WTC11 (cell line): ENCODE results near the gene C2CD4A. TPM values are rescaled to one million over a fixed set of nuclear protein-coding genes. Genes with fewer than 3 reads are reported as not detected.
A peak's percentile ranks its signal among the peaks of the same experiment; 100 is the strongest.

Source experiments
- ATAC-seq: fragments of 200-7000 bp; cut with Tn5 transposase; 2 replicates; pipeline ENCODE4 v1.10.0; 2021; ENCODE audit warnings: mild to moderate bottlenecking, moderate library complexity
- CTCF ChIA-PET: fragments of 300-600 bp; sonication (Branson Sonifier 250); formaldehyde crosslinking; loops from one replicate; lab custom pipeline; 2021; ENCODE audit warnings: antibody characterized with exemption; lab: Charles Lee
- POLR2A ChIA-PET: fragments of 350-600 bp; sonication (Branson Sonifier 250); formaldehyde crosslinking; loops from one replicate; lab custom pipeline; 2021; ENCODE audit warnings: antibody characterized with exemption; lab: Charles Lee
- DNase-seq: peaks from one replicate; pipeline ENCODE4 v3.0.0; 2021; ENCODE audit warnings: low spot score
- H3K27ac Mint-ChIP-seq: 2 replicates; pipeline ENCODE4 v1.8.0; 2021; ENCODE audit warnings: mixed read lengths
- H3K27me3 Mint-ChIP-seq: 2 replicates; pipeline ENCODE4 v1.8.0; 2021; ENCODE audit warnings: low read depth, mild to moderate bottlenecking, moderate library complexity, mixed read lengths
- H3K36me3 Mint-ChIP-seq: 2 replicates; pipeline ENCODE4 v1.8.0; 2021; ENCODE audit warnings: mixed read lengths
- H3K4me1 Mint-ChIP-seq: 2 replicates; pipeline ENCODE4 v1.8.0; 2022; ENCODE audit warnings: mixed read lengths
- H3K4me3 Mint-ChIP-seq: 2 replicates; pipeline ENCODE4 v1.8.0; 2021; ENCODE audit warnings: mild to moderate bottlenecking, moderate library complexity, mixed read lengths
- H3K9me3 Mint-ChIP-seq: 2 replicates; pipeline ENCODE4 v1.8.0; 2021; ENCODE audit warnings: mixed read lengths
- ELF4 ChIP-seq: sonication (generic); formaldehyde crosslinking; IDR thresholded peaks from 2 replicates; pipeline ENCODE4 v1.8.1; 2022; ENCODE audit warnings: low read depth, mild to moderate bottlenecking, moderate library complexity, missing genetic modification reagents
- ERG ChIP-seq: fragments of 250-450 bp; sonication (Bioruptor Pico); IDR thresholded peaks from 2 replicates; pipeline ENCODE4 v1.8.0; 2021; ENCODE audit warnings: mild to moderate bottlenecking
- FOXK1 ChIP-seq: sonication (generic); formaldehyde crosslinking; IDR thresholded peaks from 2 replicates; pipeline ENCODE4 v1.8.0; 2022; ENCODE audit warnings: mild to moderate bottlenecking, moderate library complexity, missing genetic modification reagents
- FOXP4 ChIP-seq: sonication (generic); formaldehyde crosslinking; IDR thresholded peaks from 2 replicates; pipeline ENCODE4 v1.8.0; 2022; ENCODE audit warnings: mild to moderate bottlenecking, missing genetic modification reagents
- HMGA2 ChIP-seq: fragments of 250-450 bp; sonication (Bioruptor Pico); IDR thresholded peaks from 2 replicates; pipeline ENCODE4 v1.4.0; 2021; ENCODE audit warnings: mild to moderate bottlenecking, moderate library complexity
- PREB ChIP-seq: sonication (generic); formaldehyde crosslinking; IDR thresholded peaks from 2 replicates; pipeline ENCODE4 v1.8.1; 2022; ENCODE audit warnings: mild to moderate bottlenecking, missing genetic modification reagents, moderate library complexity, borderline replicate concordance
- RORB ChIP-seq: fragments of 250-450 bp; sonication (Bioruptor Pico); IDR thresholded peaks from 2 replicates; pipeline ENCODE4 v1.9.0; 2021; ENCODE audit warnings: mild to moderate bottlenecking
- ZNF425 ChIP-seq: fragments of 250-450 bp; sonication (Bioruptor Pico); conservative IDR thresholded peaks from 2 replicates; pipeline ENCODE4 v1.9.0; 2021; ENCODE audit warnings: mild to moderate bottlenecking
- ZNF512 ChIP-seq: sonication (generic); formaldehyde crosslinking; IDR thresholded peaks from 2 replicates; pipeline ENCODE4 v1.8.1; 2022; ENCODE audit warnings: missing genetic modification reagents, borderline replicate concordance
- total RNA-seq: library from RNA; stranded (reverse); gene quantifications from 3 replicates; pipeline ENCODE4 v1.2.3, GENCODE V29; 2021

C2CD4A gene
- total RNA-seq, 1 experiment from 2014 or later: 0.42 TPM

- TF ChIP-seq RORB (CRISPR knock-in tag): no peak
- 0 out of 2 replicates have a peak, but pooled peaks have one; percentile 28 for TF ChIP-seq HMGA2 (CRISPR knock-in tag)
- ChIA-PET CTCF (interaction anchor here (1.0 to 1.7 kb wide), 7 partner anchors 18 to 294 kb away, joined by 3 to 9 read pairs (median 4); no protein-coding TSS in a partner anchor), POLR2A (interaction anchor here (0.7 kb wide), 1 partner anchor 9 kb away, joined by 3 read pairs; no protein-coding TSS in a partner anchor)
- DNase-seq (no peak), ATAC-seq (no peak)
- H3K4me1 Mint-ChIP-seq: peaks cover 18% of the 10 kb centered on the region
- H3K4me3 Mint-ChIP-seq: peak overlapping the region; percentile 89
- no peaks in the 10 kb centered on the region for H3K9me3 Mint-ChIP-seq
- H3K36me3 Mint-ChIP-seq: no peaks in the 10 kb centered on the region
- H3K27me3 Mint-ChIP-seq: peaks cover 38% of the 10 kb centered on the region
- peak overlapping the region; percentile 50; the same call in 1 of the 2 replicates for H3K27ac Mint-ChIP-seq
Observed at GRCh38 chr15:62059108-62059815, 7.5 kb upstream of the C2CD4A start.

GRCh38 chr15:62059816-62060112 is 7.0 kb upstream of the C2CD4A start:
- CTCF ChIA-PET: interaction anchor here (0.9 to 3.1 kb wide), 13 partner anchors 10 to 294 kb away, joined by 3 to 9 read pairs (median 4); partner anchors contain the start of gene C2CD4B

More at GRCh38 chr15:62059816-62060112, 7.0 kb upstream of the C2CD4A start:
- peaks cover 14% of the 10 kb centered on the region for H3K4me1 Mint-ChIP-seq
- peak overlapping the region; percentile 50; the same call in 1 of the 2 replicates for H3K27ac Mint-ChIP-seq
- ATAC-seq: peak; percentile 14; the same call in 1 of the 2 replicates
- peak overlapping the region; percentile 89 for H3K4me3 Mint-ChIP-seq
- POLR2A ChIA-PET: no interaction called here
- no peaks in the 10 kb centered on the region for H3K9me3 Mint-ChIP-seq
- peak; percentile 47 for DNase-seq
- peaks cover 40% of the 10 kb centered on the region for H3K27me3 Mint-ChIP-seq
- no peaks in the 10 kb centered on the region for H3K36me3 Mint-ChIP-seq
- TF ChIP-seq ERG (CRISPR knock-in tag) (no peak), PREB (no peak), FOXP4 (CRISPR knock-in tag) (0 out of 2 replicates have a peak, but pooled peaks have one; percentile 36), FOXK1 (CRISPR knock-in tag) (no peak), ZNF425 (CRISPR knock-in tag) (no peak), ZNF512 (CRISPR knock-in tag) (no peak), HMGA2 (CRISPR knock-in tag) (no peak), ELF4 (no peak)
